HG02870 (cell line): Measurements from ENCODE around the gene USH2A.

ENCODE experiments used
- ATAC-seq: cut with Tn5 transposase; IDR thresholded peaks from one replicate; pipeline ENCODE4 v1.9.1; 2021; ENCODE audit warnings: mild to moderate bottlenecking, moderate library complexity; ENCODE audit not compliant: unreplicated experiment

USH2A gene

DNA sequence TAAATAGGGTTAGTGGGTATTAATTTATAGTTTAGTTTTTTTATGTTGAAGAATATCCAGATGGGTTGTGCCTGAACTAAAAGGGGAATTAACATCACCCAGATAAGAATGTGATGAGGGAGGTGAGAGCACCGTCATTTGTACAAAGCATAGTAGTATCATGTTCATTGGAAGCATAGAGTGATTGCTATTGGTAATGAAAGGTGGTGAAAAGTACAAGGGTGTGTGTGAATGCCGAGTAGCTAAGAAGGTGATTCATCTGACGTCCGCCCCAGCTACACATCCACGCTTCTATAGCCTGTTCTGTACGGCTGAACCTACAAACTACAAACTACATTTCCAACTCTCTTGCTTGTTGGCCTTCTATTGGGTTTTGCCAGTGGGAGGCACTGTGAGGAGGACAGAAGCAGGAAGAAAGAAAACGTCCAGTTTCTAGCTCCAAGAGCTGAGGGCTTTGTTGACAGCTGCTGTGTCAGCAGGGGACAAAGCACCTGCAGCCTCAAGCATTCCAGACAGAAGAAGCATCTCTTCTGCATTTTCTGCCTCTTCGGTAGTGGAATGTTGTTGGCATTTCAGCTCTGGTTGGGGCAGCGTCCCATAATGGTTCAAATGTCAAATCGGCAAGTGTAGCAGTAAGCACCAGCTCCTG is 451.3 kb downstream of the USH2A start:
- no peak for ATAC-seq

- ATAC-seq = no peak
These were observed 452.8 kb downstream of the USH2A start for GRCh38 chr1:215970406-215970805.

GRCh38 chr1:215963621-215964020 is 459.6 kb downstream of the USH2A start:
- ATAC-seq = no peak

DNA sequence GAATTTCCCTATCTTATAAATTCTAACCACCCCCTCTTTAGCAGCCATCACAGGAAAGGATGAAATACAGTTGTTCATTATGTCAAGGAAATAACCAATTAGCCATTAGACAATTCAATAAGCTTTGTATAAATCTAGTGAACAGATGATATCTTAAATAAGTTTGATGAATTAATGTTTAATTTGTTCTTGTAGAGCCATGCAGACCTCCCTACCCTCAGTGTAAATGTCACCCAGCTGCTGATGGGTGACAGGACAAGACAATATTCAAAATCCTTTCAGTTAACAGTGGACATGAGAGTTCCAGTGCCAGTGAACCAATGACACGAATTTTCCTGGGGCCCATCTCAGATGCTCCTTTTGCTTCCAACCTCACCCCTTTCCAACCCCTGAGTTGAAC is 460.2 kb downstream of the USH2A start:
- no peak for ATAC-seq

DNA sequence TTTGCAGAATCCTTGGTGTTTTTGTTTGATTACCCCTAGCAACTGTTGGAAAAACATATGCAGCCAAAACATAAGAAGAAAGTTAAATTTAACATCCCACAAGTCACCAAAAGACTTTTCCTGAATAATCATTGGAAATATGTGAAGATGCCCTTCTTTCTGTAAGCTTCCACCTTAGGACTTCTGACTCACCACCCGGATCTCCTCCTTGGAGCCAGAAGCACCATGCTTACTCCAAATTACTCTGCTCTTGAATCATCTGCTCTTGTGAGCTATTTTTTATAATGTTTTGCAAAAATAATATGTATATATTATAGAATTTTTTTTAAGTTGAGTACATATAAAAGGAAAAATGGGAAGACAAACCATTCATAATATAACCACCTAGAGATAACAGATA is 464.4 kb downstream of the USH2A start:
- ATAC-seq = no peak

GRCh38 chr1:215957663-215958062 is 465.6 kb downstream of the USH2A start:
- no peak for ATAC-seq

- no peak for ATAC-seq
These were observed 490.7 kb downstream of the USH2A start for GRCh38 chr1:215932558-215932957.

DNA sequence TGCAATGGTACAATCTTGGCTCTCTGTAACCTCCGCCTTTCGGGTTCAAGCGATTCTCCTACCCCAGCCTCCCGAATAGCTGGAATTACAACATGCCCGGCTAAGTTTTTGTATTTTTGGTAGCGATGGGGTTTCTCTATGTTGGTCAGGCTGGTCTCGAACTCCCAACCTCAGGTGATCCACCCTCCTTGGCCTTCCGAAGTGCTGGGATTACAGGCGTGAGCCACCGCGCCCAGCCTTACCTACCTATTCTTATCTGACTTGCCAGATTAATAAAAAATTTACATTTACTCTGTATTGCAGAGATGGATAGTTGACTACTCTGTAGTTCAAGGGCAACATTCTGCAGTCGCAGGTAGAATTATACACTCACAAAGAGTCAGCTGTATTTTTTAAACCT is 496.6 kb downstream of the USH2A start:
- no peak for ATAC-seq

GRCh38 chr1:215923129-215923824 is 500.0 kb downstream of the USH2A start:
- ATAC-seq = no peak

DNA sequence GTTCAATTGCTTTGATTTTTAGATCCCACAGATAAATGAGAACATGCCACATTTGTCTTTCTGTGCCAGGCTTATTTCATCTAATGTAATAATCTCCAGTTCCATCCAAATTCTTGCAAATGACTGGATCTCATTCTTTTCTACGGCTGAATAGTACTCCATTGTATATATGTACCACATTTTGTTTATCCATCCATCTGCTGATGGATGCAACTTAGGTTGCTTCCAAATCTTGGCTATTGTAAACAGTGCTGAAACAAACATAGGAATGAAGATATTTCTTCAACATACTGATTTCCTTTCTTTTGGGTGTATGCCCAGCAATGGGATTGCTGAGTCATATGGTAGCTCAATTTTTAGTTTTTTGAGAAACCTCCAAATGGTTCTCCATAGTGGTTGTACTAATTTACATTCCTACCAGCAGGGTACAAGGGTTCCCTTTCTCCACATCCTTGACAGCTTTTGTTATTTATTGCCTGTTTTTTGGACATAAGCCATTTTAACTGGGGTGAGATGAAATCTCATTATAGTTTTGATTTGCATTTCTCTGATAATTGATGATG is 511.8 kb downstream of the USH2A start:
- no peak for ATAC-seq

DNA sequence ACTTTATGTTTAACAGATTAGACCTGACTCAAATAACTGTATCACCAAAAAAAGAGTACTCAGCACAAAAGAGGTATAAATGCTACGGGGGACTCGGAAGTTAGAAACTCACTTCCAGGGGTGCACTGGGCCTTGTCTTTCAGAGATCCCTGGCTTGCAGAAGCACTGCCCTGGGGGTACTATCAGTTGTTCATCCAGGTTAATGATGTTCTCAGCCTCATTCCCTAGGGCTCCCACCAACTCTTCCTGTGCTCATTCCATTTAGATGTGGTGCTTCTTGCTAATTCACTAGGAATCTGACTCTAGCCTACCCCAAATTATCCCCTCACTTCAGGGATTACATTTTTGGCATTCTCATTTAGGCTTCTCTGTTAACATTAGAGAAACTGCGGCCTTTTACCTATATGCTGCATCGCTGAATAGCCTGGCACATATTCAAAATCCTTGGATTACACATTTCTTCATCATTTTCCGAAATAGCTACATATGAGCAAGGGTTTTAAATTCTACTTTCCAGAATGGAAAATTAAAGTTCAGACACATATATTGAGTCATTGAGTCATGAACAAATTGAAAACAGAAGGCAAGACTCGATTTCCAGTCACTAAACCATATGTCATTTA is 517.6 kb downstream of the USH2A start:
- no peak for ATAC-seq

DNA sequence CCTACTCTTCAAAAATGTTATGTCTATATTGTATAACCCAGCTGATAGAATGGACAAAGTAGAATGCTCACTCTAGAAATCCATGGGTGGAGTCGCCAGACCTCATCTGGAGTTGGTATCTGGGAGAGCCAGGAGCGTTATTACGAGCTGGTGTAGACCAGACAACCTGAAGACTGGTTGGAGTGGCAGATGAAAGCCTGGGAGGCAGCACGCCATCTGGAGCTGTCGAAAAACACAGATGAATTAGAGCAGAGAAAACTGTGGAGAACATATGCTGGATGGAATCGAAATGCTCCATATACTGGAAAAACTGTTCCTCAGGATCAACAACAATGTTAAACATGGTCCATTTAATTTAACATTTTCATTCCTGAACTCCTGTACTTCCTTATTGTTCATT is 522.6 kb downstream of the USH2A start:
- ATAC-seq = no peak

DNA sequence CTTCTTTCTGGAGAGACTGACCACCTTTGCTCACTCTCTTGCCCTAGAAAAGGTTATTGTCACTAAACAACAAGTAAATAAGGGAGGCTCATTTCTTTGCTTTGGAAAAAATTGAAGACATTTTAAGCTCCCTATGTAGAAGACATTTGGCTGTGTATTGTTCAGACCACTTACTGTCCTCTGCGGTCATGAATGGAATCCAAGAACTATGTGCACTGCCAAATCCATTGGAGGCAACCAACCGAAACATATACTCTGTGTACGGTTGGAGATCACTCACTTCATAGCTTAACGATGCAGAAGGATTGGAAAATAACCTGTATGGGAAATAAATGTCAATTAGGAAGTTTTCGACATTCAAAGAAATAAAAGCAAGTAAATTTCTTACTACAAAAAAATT is 523.3 kb downstream of the USH2A start:
- ATAC-seq = no peak

DNA sequence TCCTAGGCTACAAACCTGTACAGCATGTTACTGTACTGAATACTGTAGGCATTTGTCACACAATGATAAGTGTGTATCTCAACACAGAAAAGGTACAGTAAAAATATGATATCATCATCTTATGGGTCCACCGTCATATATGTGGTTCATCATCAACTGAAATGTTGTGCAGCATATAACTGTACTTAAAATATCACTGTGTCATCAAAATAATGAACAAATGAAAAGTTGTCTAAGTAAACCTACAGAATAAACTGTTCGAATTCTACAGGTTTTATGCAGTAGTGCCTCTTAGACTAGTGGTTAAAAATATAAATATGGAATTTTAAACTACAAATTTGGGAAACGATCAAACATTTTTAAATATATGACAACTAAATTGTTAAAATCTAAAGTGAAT is 527.4 kb downstream of the USH2A start:
- no peak for ATAC-seq

DNA sequence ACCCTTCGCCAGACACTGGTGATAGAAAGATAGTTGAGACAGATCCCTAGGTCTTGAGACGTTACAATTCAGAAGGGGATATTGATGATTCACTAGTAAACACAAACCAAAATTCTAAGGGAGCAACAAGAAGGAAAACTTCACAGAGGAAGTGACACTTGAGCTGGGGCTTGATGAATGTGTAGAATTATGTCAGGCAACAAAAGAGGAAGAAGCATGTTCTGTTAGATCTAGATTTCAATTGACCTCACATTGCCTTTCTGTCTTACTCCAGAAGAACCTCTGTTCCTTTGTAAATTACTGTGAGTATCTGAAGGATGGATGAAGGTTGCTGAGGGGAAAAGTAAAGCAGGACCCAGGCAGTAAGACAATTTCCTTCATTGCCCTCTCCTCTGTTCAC is 528.0 kb downstream of the USH2A start:
- no peak for ATAC-seq

DNA sequence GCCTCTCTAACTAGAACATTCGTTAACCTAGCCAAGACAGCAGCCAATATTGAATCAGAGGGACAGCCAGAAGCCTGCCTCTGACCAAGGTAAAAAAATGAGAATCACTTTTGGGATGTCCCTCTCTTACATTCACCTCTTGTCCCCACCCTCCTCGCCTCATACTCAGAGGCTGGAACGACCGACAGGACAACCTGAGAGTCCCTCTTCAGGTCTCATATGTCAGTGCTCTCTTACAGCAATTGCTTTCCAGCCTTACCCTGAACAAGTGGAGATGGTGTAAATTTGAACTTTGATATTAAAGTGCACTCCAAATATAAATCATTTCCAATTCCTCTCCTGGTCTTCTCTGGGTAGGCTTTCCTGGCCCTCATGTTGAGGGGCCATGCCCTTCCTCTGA is 528.6 kb downstream of the USH2A start:
- ATAC-seq = no peak

- no peak for ATAC-seq
These were observed 531.8 kb downstream of the USH2A start for GRCh38 chr1:215891266-215892057.

DNA sequence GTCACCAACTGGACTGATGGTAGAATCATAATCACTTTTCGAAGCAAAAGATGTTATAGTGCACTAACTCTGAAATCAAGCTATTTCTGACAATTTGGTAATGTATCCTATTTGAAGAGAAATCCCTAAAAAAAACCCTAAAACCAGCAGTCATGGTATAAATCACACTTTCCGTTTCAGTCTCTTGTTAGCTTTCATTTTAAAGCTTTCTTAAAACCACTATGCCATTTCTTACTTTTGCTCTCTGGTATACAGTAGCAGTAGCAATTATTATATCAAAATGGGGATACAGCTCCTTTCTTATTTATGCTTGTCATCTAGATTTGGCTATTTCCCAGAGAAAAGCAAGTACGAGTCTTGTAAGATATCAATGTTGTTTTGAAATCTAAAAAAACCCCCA is 532.8 kb downstream of the USH2A start:
- ATAC-seq = peak; percentile 58

DNA sequence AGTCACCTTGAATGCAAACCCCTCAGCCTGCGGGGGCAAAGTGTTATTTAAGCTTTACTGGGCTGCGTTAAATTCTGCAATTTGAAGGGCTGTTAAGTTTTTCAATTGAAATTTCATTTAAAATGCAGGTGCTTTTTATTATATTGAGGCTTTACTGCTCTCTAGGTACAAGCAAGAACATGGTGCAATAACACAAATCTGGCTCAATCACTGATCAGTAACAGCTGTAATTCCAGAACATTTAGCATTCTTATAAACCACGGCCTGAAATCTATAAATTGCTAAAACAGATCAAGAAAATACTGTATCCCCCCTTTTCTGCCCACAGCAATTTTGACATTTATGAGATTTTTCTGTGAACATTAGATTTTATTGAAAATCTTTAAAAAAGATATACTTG is 533.4 kb downstream of the USH2A start:
- no peak for ATAC-seq

DNA sequence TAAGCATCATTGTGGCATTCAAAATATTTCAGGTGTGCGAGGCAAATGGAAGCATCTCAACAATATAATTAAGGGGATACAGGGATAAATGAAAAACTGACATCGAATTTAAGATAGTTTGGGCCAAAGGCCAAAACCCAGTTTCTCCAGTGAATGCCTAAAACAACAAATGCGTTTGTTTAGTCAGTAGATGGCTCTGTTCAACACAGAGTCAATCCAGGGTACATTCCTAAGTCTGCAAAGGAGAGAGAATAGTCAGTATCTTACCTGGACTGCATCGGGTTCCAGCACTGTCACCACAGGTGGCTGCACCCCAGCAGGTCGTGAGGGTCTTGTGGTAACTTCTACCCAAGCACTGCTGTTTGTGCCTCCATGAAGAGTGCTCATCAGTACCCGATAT is 535.1 kb downstream of the USH2A start:
- no peak for ATAC-seq

GRCh38 chr1:215887627-215888026 is 535.6 kb downstream of the USH2A start:
- no peak for ATAC-seq
